Fibroblast of lung (primary cell): ENCODE measurements around the gene BLACAT1.

Experiments used
- CTCF ChIP-seq, 2 donors: IDR thresholded peaks in 1 of 2; conservative IDR thresholded peaks in 1 of 2; 1 replicate in 1 of 2; 2 replicates in 1 of 2; pipeline ENCODE4 v1.5.1; 2011 to 2012; ENCODE audit warnings: low read length in 2 of 2, control low read depth in 1 of 2, inconsistent platforms in 1 of 2, low read depth in 1 of 2, mild to moderate bottlenecking in 1 of 2
- EZH2 ChIP-seq: IDR thresholded peaks from 2 replicates; pipeline ENCODE4 v1.5.1; 2012; ENCODE audit warnings: low read length, control low read depth, mild to moderate bottlenecking; ENCODE audit errors: missing control alignments

DNA sequence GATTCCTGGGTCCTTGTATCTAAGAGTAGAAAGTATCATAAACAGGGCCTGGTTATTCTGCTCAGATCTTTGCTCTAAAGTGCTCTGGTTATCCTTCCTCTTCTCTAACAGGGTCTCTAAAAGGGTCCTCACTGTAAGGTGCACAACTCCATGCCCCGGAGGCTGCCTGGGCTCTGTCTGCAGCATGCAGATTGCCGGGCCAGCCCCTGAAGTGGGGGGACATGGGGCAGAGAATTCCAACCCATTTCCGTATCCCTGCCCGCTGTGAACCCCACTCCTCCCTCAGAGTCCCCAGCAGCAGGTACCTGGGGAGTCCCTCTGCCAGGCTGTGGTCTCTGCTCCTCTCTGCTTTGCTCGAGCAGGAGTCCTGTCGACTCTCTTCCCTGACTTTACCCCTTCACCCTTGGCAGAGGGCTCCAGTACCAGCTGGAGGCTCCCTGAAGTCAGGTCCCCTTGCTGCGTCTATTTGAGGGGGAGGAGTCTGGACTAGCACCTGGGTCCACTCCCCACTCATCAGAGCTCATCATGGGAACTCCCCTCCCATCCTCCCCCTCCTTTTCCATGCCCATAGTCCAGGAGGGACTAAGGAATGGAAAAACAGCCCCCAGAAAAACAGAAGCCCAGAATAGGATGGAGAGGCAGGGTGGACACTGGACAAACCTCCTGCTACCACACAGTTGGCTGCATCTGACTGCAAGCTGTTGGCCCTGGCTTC lies 12.1 kb downstream of the BLACAT1 start:
- no peak for TF ChIP-seq CTCF (conservative IDR thresholded peaks at IDR 0.05 in 1 of 2, IDR thresholded peaks at IDR 0.05 in 1 of 2; ENCODE audit: low read depth in 1 of 2, low read length in 2 of 2)
- no peak for TF ChIP-seq EZH2
